HCT116 (cell line): ENCODE data around the gene TPI1. TPM values are rescaled to one million over a fixed set of nuclear protein-coding genes. Genes with fewer than 3 reads are reported as not detected.

Experiments
- ATAC-seq: fragments of 200-7000 bp; cut with Tn5 transposase; 2 replicates; pipeline ENCODE4 v1.9.1; 2020; ENCODE audit warnings: mild to moderate bottlenecking, moderate library complexity
- BruUV-seq: library from RNA; stranded (reverse); fragments of 400-500 nt; replicated peaks from 2 replicates; lab custom pipeline; 2021; lab: Mats Ljungman, UMichigan
- CTCF ChIA-PET: fragments of 300-600 bp; sonication (Branson Sonifier 250); formaldehyde crosslinking; loops from one replicate; lab custom pipeline; 2021; ENCODE audit warnings: antibody characterized with exemption; lab: Charles Lee
- POLR2A ChIA-PET: fragments of 300-600, 350-600 bp; sonication (Branson Sonifier 250); formaldehyde crosslinking; loops from one replicate; lab custom pipeline; 2021; ENCODE audit warnings: antibody characterized with exemption; lab: Charles Lee
- RAD21 ChIA-PET, 2 experiments: fragments of 300-600 bp; sonication (Branson Sonifier 250); formaldehyde crosslinking; loops; one replicate each; lab custom pipeline; 2023; ENCODE audit warnings: low total read pairs in 2 of 2; ENCODE audit not compliant: uncharacterized antibody in 2 of 2, unreplicated experiment in 2 of 2, low non-redundant PET in 1 of 2; lab: Charles Lee
- DNase-seq: peaks from one replicate; pipeline ENCODE4 v3.0.0-alpha.2; 2010; ENCODE audit warnings: low read depth, low spot score
- H2AFZ ChIP-seq: fragments of 200-600 bp; shearing (Covaris generic), sonication (generic); 2 replicates; pipeline ENCODE4 v1.6.1; 2017; ENCODE audit warnings: low read depth, mixed run types, mixed read lengths, antibody characterized with exemption, low read length; ENCODE audit not compliant: poor library complexity, severe bottlenecking
- H3K27ac ChIP-seq: 2 replicates; pipeline ENCODE4 v1.5.1; 2012; ENCODE audit warnings: low read depth, low read length
- H3K27me3 ChIP-seq: fragments of 200-600 bp; sonication (generic); 2 replicates; pipeline ENCODE4 v1.6.1; 2016; ENCODE audit warnings: mixed run types, low read length, mixed read lengths; ENCODE audit not compliant: insufficient read depth
- H3K36me3 ChIP-seq, 2 experiments: fragments of 200-500 bp in 1 of 2; fragments of 200-600 bp in 1 of 2; sonication (Bioruptor generic) in 1 of 2; sonication (generic) in 1 of 2; 2 replicates each; pipeline versions ENCODE4 v1.5.1 to v1.6.1; 2014 to 2016; ENCODE audit warnings: low read length in 2 of 2, inconsistent platforms in 1 of 2, mixed read lengths in 1 of 2, mixed run types in 1 of 2; ENCODE audit not compliant: insufficient read depth in 2 of 2, control insufficient read depth in 1 of 2
- H3K4me1 ChIP-seq, 2 experiments: fragments of 200-600 bp in 1 of 2; sonication (generic) in 1 of 2; 2 replicates each; pipeline versions ENCODE4 v1.5.1 to v1.6.1; 2012 to 2017; ENCODE audit warnings: low read length in 2 of 2, inconsistent platforms in 1 of 2, mild to moderate bottlenecking in 1 of 2, mixed read lengths in 1 of 2, mixed run types in 1 of 2, moderate library complexity in 1 of 2; ENCODE audit not compliant: insufficient read depth in 2 of 2, control insufficient read depth in 1 of 2
- H3K4me2 ChIP-seq: fragments of 200-600 bp; sonication (generic); 2 replicates; pipeline ENCODE4 v1.6.1; 2017; ENCODE audit warnings: mixed run types, low read length, mixed read lengths
- H3K4me3 ChIP-seq, 2 experiments: fragments of 200-600 bp in 1 of 2; sonication (generic) in 1 of 2; replicated peaks in 1 of 2; 2 replicates each; pipeline ENCODE4 v1.5.1; 2011 to 2016; ENCODE audit warnings: low read length in 2 of 2, control low read depth in 1 of 2, low read depth in 1 of 2, mild to moderate bottlenecking in 1 of 2, mixed read lengths in 1 of 2, mixed run types in 1 of 2
- H3K79me2 ChIP-seq: fragments of 200-600 bp; sonication (generic); 2 replicates; pipeline ENCODE4 v1.6.1; 2017; ENCODE audit warnings: mild to moderate bottlenecking, mixed run types, low read length, moderate library complexity, mixed read lengths; ENCODE audit not compliant: insufficient read depth
- H3K9ac ChIP-seq: fragments of 200-600 bp; sonication (generic); 2 replicates; pipeline ENCODE4 v1.6.1; 2016; ENCODE audit warnings: low read length, mixed read lengths
- H3K9me2 ChIP-seq: fragments of 200-600 bp; sonication (generic), shearing (Covaris generic); 2 replicates; pipeline ENCODE4 v1.6.1; 2017; ENCODE audit warnings: mixed run types, mild to moderate bottlenecking, moderate library complexity; ENCODE audit not compliant: insufficient read depth
- H3K9me3 ChIP-seq, 2 experiments: fragments of 200-500 bp in 1 of 2; fragments of 200-600 bp in 1 of 2; sonication (Bioruptor generic) in 1 of 2; sonication (generic) in 1 of 2; 2 replicates each; pipeline ENCODE4 v1.6.1; 2014 to 2017; ENCODE audit warnings: low read length in 2 of 2, mixed read lengths in 2 of 2, inconsistent platforms in 1 of 2, low read depth in 1 of 2, mild to moderate bottlenecking in 1 of 2, mixed run types in 1 of 2, moderate library complexity in 1 of 2; ENCODE audit not compliant: control insufficient read depth in 1 of 2, insufficient read depth in 1 of 2
- H4K20me1 ChIP-seq: fragments of 200-600 bp; sonication (generic), shearing (Covaris generic); 2 replicates; pipeline ENCODE4 v1.6.1; 2017; ENCODE audit warnings: mixed run types, mild to moderate bottlenecking, moderate library complexity; ENCODE audit not compliant: insufficient read depth
- CBX3 ChIP-seq: IDR thresholded peaks from 2 replicates; pipeline ENCODE4 v1.6.1; 2012; ENCODE audit warnings: low read depth
- CEBPB ChIP-seq: IDR thresholded peaks from 2 replicates; pipeline ENCODE4 v1.6.1; 2012; ENCODE audit warnings: low read depth
- EGR1 ChIP-seq: IDR thresholded peaks from 2 replicates; pipeline ENCODE4 v1.6.1; 2012; ENCODE audit warnings: low read depth
- ELF1 ChIP-seq: IDR thresholded peaks from 2 replicates; pipeline ENCODE4 v1.6.1; 2012; ENCODE audit warnings: low read depth, borderline replicate concordance
- EZH2 ChIP-seq: fragments of 200-600 bp; sonication (generic); IDR thresholded peaks from 2 replicates; pipeline ENCODE4 v1.6.1; 2017; ENCODE audit warnings: antibody characterized with exemption, mixed run types
- EZH2phosphoT487 ChIP-seq: fragments of 200-600 bp; IDR thresholded peaks from 2 replicates; pipeline ENCODE4 v1.6.1; 2018; ENCODE audit warnings: antibody characterized with exemption, borderline replicate concordance
- SIN3A ChIP-seq: IDR thresholded peaks from 2 replicates; pipeline ENCODE4 v1.6.1; 2012; ENCODE audit warnings: low read depth
- SP1 ChIP-seq: IDR thresholded peaks from 2 replicates; pipeline ENCODE4 v1.6.1; 2012; ENCODE audit warnings: low read depth
- TCF7L2 ChIP-seq: IDR thresholded peaks from 2 replicates; pipeline ENCODE4 v1.7.0; 2011; ENCODE audit warnings: borderline replicate concordance, inconsistent platforms; ENCODE audit not compliant: insufficient read depth, insufficient read length; ENCODE audit errors: extremely low read depth
- ZBTB33 ChIP-seq: IDR thresholded peaks from 2 replicates; pipeline ENCODE4 v1.6.1; 2011; ENCODE audit warnings: mild to moderate bottlenecking, low read length, moderate library complexity; ENCODE audit not compliant: insufficient replicate concordance; ENCODE audit errors: extremely low read depth
- ZFX ChIP-seq: fragments of 450-650 bp; IDR thresholded peaks from 2 replicates; pipeline ENCODE4 v1.6.1; 2017
- intact Hi-C: fragments of 100-400 bp; cut with micrococcal nuclease; formaldehyde crosslinking; loops from 2 replicates; pipeline ENCODE4 v1.10.0; 2022
- total RNA-seq: library from RNA; stranded (reverse); gene quantifications from one replicate; pipeline ENCODE4 v1.2.1, GENCODE V29; 2021; ENCODE audit not compliant: unreplicated experiment

The TPI1 gene
- total RNA-seq, 1 experiment from 2014 or later, result 1,068 TPM

GRCh38 chr12:6887460-6887859 is 20.1 kb downstream of the TPI1 start:
- Histone ChIP-seq H3K4me2 (no peak overlapping the region), H2AFZ (no peak overlapping the region), H3K36me3 (peaks cover 0 to 4% of the 10 kb centered on the region in 2 experiments; a peak in 2 of 4 replicates), H3K4me3 (no peak overlapping the region), H3K9me2 (no peaks in the 10 kb centered on the region), H3K4me1 (peaks cover 12 to 18% of the 10 kb centered on the region in 2 experiments), H3K79me2 (no peaks in the 10 kb centered on the region), H4K20me1 (no peaks in the 10 kb centered on the region), H3K27ac (no peak overlapping the region), H3K27me3 (no peaks in the 10 kb centered on the region), H3K9me3 (no peaks in the 10 kb centered on the region), H3K9ac (no peak overlapping the region)
- ChIA-PET CTCF (no interaction called here), POLR2A (interaction anchor here (0.8 kb wide), 1 partner anchor 15 kb away, joined by 3 read pairs; the partner anchor contains the start of gene SPSB2), RAD21 (no interaction called here)
- TF ChIP-seq ZBTB33 (no peak), SIN3A (no peak), TCF7L2 (no peak), CEBPB (no peak), EGR1 (no peak), SP1 (no peak), ELF1 (no peak), EZH2 (no peak), EZH2phosphoT487 (no peak), CBX3 (no peak), ZFX (no peak)
- ATAC-seq (no peak), DNase-seq (no peak)
- intact Hi-C loops, result no loop called here
- no TSS peak for BruUV-seq
